SK-N-SH (cell line): ENCODE data around the gene IL22. TPM values are rescaled to one million over a fixed set of nuclear protein-coding genes. Genes with fewer than 3 reads are reported as not detected.

Experiments used
- CTCF ChIA-PET: fragments of 300-600, 350-600 bp; formaldehyde crosslinking; extraction: SDS; loops from one replicate; lab custom pipeline; 2021; lab: Yijun Ruan, JAX
- POLR2A ChIA-PET: fragments of 350-600 bp; sonication (Branson Sonifier 250); formaldehyde crosslinking; extraction: SDS; loops from one replicate; lab custom pipeline; 2020; ENCODE audit warnings: antibody characterized with exemption, inconsistent platforms; lab: Yijun Ruan, JAX
- DNase-seq: peaks from one replicate; pipeline ENCODE4 v3.0.0; 2012
- H2AFZ ChIP-seq: fragments of 200-600 bp; sonication (generic); 2 replicates; pipeline ENCODE4 v1.8.1; 2016; ENCODE audit warnings: antibody characterized with exemption, mild to moderate bottlenecking, low read depth
- H3F3A ChIP-seq: fragments of 200-600 bp; sonication (generic); replicated peaks from 2 replicates; pipeline ENCODE3; 2016; ENCODE audit warnings: antibody characterized with exemption, mild to moderate bottlenecking; ENCODE audit not compliant: insufficient read depth
- H3K27ac ChIP-seq, 2 experiments: fragments of 200-500 bp in 1 of 2; fragments of 200-600 bp in 1 of 2; sonication (Bioruptor generic) in 1 of 2; sonication (generic), shearing (Covaris generic) in 1 of 2; 2 replicates each; pipeline versions ENCODE4 v1.5.1 to v1.6.1; 2014 to 2016; ENCODE audit warnings: low read depth in 2 of 2, inconsistent platforms in 1 of 2, low read length in 1 of 2, mild to moderate bottlenecking in 1 of 2, mixed read lengths in 1 of 2
- H3K27me3 ChIP-seq: fragments of 200-600 bp; sonication (generic), shearing (Covaris generic); 2 replicates; pipeline ENCODE4 v1.6.1; 2016; ENCODE audit warnings: mixed run types; ENCODE audit not compliant: insufficient read depth
- H3K36me3 ChIP-seq, 2 experiments: fragments of 200-500 bp in 1 of 2; fragments of 200-600 bp in 1 of 2; sonication (Bioruptor generic) in 1 of 2; sonication (generic) in 1 of 2; replicated peaks in 1 of 2; 2 replicates each; pipeline versions ENCODE3 to v1.5.1; 2014 to 2016; ENCODE audit warnings: low read length in 1 of 2, mild to moderate bottlenecking in 1 of 2; ENCODE audit not compliant: insufficient read depth in 2 of 2, control insufficient read depth in 1 of 2
- H3K4me1 ChIP-seq, 2 experiments: fragments of 200-500 bp in 1 of 2; fragments of 200-600 bp in 1 of 2; sonication (Bioruptor generic) in 1 of 2; sonication (generic), shearing (Covaris generic) in 1 of 2; 2 replicates each; pipeline versions ENCODE4 v1.5.1 to v1.6.1; 2014 to 2016; ENCODE audit warnings: low read depth in 1 of 2, low read length in 1 of 2, mixed run types in 1 of 2; ENCODE audit not compliant: insufficient read depth in 2 of 2, control insufficient read depth in 1 of 2
- H3K4me2 ChIP-seq: fragments of 200-600 bp; sonication (generic), shearing (Covaris generic); 2 replicates; pipeline ENCODE4 v1.6.1; 2017; ENCODE audit warnings: mixed run types
- H3K4me3 ChIP-seq, 2 experiments: fragments of 200-500 bp in 1 of 2; fragments of 200-600 bp in 1 of 2; sonication (Bioruptor generic) in 1 of 2; sonication (generic), shearing (Covaris generic) in 1 of 2; 2 replicates each; pipeline versions ENCODE4 v1.5.1 to v1.8.1; 2014 to 2016; ENCODE audit warnings: low read depth in 2 of 2, inconsistent platforms in 1 of 2, low read length in 1 of 2, mild to moderate bottlenecking in 1 of 2, mixed read lengths in 1 of 2, moderate library complexity in 1 of 2
- H3K79me2 ChIP-seq: fragments of 200-600 bp; sonication (generic); 2 replicates; pipeline ENCODE4 v1.8.1; 2017; ENCODE audit warnings: mild to moderate bottlenecking; ENCODE audit not compliant: insufficient read depth
- H3K9ac ChIP-seq: fragments of 200-600 bp; sonication (generic); 2 replicates; pipeline ENCODE4 v1.6.1; 2017; ENCODE audit warnings: mixed run types
- H3K9me2 ChIP-seq: fragments of 200-600 bp; sonication (generic); 2 replicates; pipeline ENCODE4 v1.6.1; 2017; ENCODE audit warnings: mixed run types
- H3K9me3 ChIP-seq: fragments of 200-600 bp; sonication (generic); 2 replicates; pipeline ENCODE4 v1.6.1; 2017; ENCODE audit warnings: mixed run types, mild to moderate bottlenecking, moderate library complexity
- H4K20me1 ChIP-seq: fragments of 200-600 bp; sonication (generic); 2 replicates; pipeline ENCODE4 v1.6.1; 2017; ENCODE audit warnings: mild to moderate bottlenecking, mixed run types; ENCODE audit not compliant: insufficient read depth
- CHD2 ChIP-seq: fragments of 150-350 bp; IDR thresholded peaks from 2 replicates; pipeline ENCODE4 v1.6.1; 2018; ENCODE audit warnings: low read length; ENCODE audit not compliant: partially characterized antibody
- ELF1 ChIP-seq: IDR thresholded peaks from 2 replicates; pipeline ENCODE4 v1.4.0; 2012
- FOXJ3 ChIP-seq: sonication (generic); formaldehyde crosslinking; IDR thresholded peaks from 2 replicates; pipeline ENCODE4 v1.5.1; 2020; ENCODE audit warnings: mild to moderate bottlenecking, missing genetic modification reagents
- GABPA ChIP-seq: IDR thresholded peaks from 2 replicates; pipeline ENCODE4 v1.4.0; 2012; ENCODE audit warnings: low read depth, mild to moderate bottlenecking
- JUND ChIP-seq: IDR thresholded peaks from 2 replicates; pipeline ENCODE4 v1.4.0; 2012
- MXI1 ChIP-seq: IDR thresholded peaks from 2 replicates; pipeline ENCODE4 v1.6.1; 2012; ENCODE audit warnings: mild to moderate bottlenecking, low read depth, low read length, improper control_type of control experiment
- NRF1 ChIP-seq: IDR thresholded peaks from 2 replicates; pipeline ENCODE4 v1.6.1; 2012; ENCODE audit warnings: low read depth, mild to moderate bottlenecking, low read length
- RAD21 ChIP-seq: IDR thresholded peaks from 2 replicates; pipeline ENCODE4 v1.6.1; 2012; ENCODE audit warnings: mild to moderate bottlenecking, low read length
- RXRA ChIP-seq: IDR thresholded peaks from 2 replicates; pipeline ENCODE4 v1.4.0; 2012; ENCODE audit warnings: low read depth, mild to moderate bottlenecking, borderline replicate concordance
- SIN3A ChIP-seq: IDR thresholded peaks from 2 replicates; pipeline ENCODE4 v1.6.1; 2012; ENCODE audit warnings: low read depth, mild to moderate bottlenecking, low read length, moderate library complexity, borderline replicate concordance
- TEAD4 ChIP-seq: IDR thresholded peaks from 2 replicates; pipeline ENCODE4 v1.4.0; 2012; ENCODE audit warnings: mild to moderate bottlenecking, borderline replicate concordance; ENCODE audit not compliant: insufficient read depth
- USF1 ChIP-seq: IDR thresholded peaks from 2 replicates; pipeline ENCODE4 v1.4.0; 2012; ENCODE audit warnings: low read depth, borderline replicate concordance
- USF2 ChIP-seq: fragments of 150-350 bp; IDR thresholded peaks from 2 replicates; pipeline ENCODE4 v1.6.1; 2017; ENCODE audit warnings: antibody characterized with exemption, low read length, low read depth, borderline replicate concordance
- YY1 ChIP-seq: IDR thresholded peaks from 2 replicates; pipeline ENCODE4 v1.4.0; 2012; ENCODE audit warnings: low read depth, mild to moderate bottlenecking
- WGBS: methylation state at CpG from one replicate; pipeline ENCODE4 v1.1.6; 2017; ENCODE audit warnings: low lambda C conversion rate; 5-methylcytosine and 5-hydroxymethylcytosine counted together
- polyA plus RNA-seq, 3 experiments: library from polyadenylated mRNA; depleted of rRNA; stranded (reverse); fragments of >200 nt; gene quantifications; 2 replicates each; pipeline ENCODE4 v1.2.3, GENCODE V29; 2012
- TF ChIP-seq, protein P1 (sequence below): IDR thresholded peaks from 2 replicates; pipeline ENCODE4 v1.6.1; 2012; ENCODE audit warnings: mild to moderate bottlenecking, low read depth, low read length, moderate library complexity
- TF ChIP-seq, protein P2 (sequence below): fragments of 200-600 bp; sonication (generic); IDR thresholded peaks from 2 replicates; pipeline ENCODE4 v1.6.1; 2017; ENCODE audit warnings: antibody characterized with exemption, mild to moderate bottlenecking, moderate library complexity

Gene IL22
- polyA plus RNA-seq, 1 of the 3 experiments (the other 2 are of a cell fraction), result not detected

DNA sequence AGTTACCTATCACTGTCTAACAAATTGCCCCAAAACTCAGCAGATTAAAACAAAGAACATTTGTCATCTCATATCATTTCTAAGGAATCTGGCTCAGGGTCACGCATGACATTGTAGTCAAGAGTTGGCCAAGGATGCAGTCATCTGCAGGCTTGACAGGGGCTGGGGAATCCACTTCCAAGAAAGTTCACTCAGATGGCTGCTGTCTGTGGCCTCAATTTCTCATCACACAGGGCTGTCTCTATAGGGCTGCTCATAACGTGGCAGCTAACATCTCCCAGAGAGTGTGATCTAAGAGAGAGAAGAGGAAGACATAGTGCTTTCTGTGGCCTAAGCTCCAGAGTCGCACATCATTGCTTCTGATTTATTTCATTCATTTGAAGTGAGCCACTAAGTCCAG, 17.0 kb upstream of the IL22 start (continued):
- TF ChIP-seq, protein P1, sequence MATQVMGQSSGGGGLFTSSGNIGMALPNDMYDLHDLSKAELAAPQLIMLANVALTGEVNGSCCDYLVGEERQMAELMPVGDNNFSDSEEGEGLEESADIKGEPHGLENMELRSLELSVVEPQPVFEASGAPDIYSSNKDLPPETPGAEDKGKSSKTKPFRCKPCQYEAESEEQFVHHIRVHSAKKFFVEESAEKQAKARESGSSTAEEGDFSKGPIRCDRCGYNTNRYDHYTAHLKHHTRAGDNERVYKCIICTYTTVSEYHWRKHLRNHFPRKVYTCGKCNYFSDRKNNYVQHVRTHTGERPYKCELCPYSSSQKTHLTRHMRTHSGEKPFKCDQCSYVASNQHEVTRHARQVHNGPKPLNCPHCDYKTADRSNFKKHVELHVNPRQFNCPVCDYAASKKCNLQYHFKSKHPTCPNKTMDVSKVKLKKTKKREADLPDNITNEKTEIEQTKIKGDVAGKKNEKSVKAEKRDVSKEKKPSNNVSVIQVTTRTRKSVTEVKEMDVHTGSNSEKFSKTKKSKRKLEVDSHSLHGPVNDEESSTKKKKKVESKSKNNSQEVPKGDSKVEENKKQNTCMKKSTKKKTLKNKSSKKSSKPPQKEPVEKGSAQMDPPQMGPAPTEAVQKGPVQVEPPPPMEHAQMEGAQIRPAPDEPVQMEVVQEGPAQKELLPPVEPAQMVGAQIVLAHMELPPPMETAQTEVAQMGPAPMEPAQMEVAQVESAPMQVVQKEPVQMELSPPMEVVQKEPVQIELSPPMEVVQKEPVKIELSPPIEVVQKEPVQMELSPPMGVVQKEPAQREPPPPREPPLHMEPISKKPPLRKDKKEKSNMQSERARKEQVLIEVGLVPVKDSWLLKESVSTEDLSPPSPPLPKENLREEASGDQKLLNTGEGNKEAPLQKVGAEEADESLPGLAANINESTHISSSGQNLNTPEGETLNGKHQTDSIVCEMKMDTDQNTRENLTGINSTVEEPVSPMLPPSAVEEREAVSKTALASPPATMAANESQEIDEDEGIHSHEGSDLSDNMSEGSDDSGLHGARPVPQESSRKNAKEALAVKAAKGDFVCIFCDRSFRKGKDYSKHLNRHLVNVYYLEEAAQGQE, result no peak
- TF ChIP-seq YY1 (no peak), GABPA (no peak), FOXJ3 (CRISPR knock-in tag) (no peak), USF1 (no peak)
- TF ChIP-seq, protein P2, sequence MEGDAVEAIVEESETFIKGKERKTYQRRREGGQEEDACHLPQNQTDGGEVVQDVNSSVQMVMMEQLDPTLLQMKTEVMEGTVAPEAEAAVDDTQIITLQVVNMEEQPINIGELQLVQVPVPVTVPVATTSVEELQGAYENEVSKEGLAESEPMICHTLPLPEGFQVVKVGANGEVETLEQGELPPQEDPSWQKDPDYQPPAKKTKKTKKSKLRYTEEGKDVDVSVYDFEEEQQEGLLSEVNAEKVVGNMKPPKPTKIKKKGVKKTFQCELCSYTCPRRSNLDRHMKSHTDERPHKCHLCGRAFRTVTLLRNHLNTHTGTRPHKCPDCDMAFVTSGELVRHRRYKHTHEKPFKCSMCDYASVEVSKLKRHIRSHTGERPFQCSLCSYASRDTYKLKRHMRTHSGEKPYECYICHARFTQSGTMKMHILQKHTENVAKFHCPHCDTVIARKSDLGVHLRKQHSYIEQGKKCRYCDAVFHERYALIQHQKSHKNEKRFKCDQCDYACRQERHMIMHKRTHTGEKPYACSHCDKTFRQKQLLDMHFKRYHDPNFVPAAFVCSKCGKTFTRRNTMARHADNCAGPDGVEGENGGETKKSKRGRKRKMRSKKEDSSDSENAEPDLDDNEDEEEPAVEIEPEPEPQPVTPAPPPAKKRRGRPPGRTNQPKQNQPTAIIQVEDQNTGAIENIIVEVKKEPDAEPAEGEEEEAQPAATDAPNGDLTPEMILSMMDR, result no peak
- TF ChIP-seq, all 33 proteins: peak for 0

- Histone ChIP-seq H3K4me1 (peaks cover 0 to 11% of the 10 kb centered on the region in 2 experiments; a peak in 1 of 4 replicates), H3K9me2 (no peaks in the 10 kb centered on the region), H4K20me1 (no peaks in the 10 kb centered on the region), H3K4me2 (no peak overlapping the region), H3F3A (peaks cover 13% of the 10 kb centered on the region), H3K9me3 (no peaks in the 10 kb centered on the region), H3K27me3 (no peaks in the 10 kb centered on the region), H3K4me3 (no peak overlapping the region), H3K27ac (no peak overlapping the region), H3K36me3 (no peaks in the 10 kb centered on the region), H3K79me2 (no peaks in the 10 kb centered on the region), H2AFZ (no peak overlapping the region), H3K9ac (no peak overlapping the region)
- DNase-seq, result no peak
- WGBS, result 60% methylated on average over 2 of the region's 2 CpGs
- ChIA-PET CTCF (interaction anchor here (0.5 kb wide), 1 partner anchor 41 kb away, joined by 3 read pairs; no protein-coding TSS in a partner anchor), POLR2A (no interaction called here)
- TF ChIP-seq SIN3A (no peak), JUND (no peak), CHD2 (no peak), MXI1 (no peak), RAD21 (no peak), TEAD4 (no peak), USF2 (no peak), ELF1 (no peak), RXRA (no peak), NRF1 (no peak)
Measured at GRCh38 chr12:68269779-68270178, 16.4 kb upstream of the IL22 start.
